Activated CD8-positive, alpha-beta memory T cell treated with anti-CD3 and anti-CD28 coated beads, Interleukin-2, amount 50 U/mL, for 1 hour (primary cell): ENCODE measurements around the gene ABHD16B.
"Not testable (repeated sequence)": the region's sequence is repeated elsewhere in the genome, so short reads cannot be mapped to it uniquely, and the experiment has no call there.

ENCODE experiments used
- DNase-seq: peaks from one replicate; pipeline ENCODE4 v3.0.0-alpha.2; 2020; ENCODE audit errors: extremely low read depth

ABHD16B gene

GRCh38 chr20:63834491-63834880, 26.8 kb upstream of the ABHD16B start:
- no peak for DNase-seq

GRCh38 chr20:63835021-63835858, 26.1 kb upstream of the ABHD16B start:
- DNase-seq: no peak

GRCh38 chr20:63836458-63837344, 24.6 kb upstream of the ABHD16B start:
- no peak for DNase-seq

GRCh38 chr20:63837479-63837878, 23.8 kb upstream of the ABHD16B start:
- no peak for DNase-seq

- DNase-seq: no peak
Observed at GRCh38 chr20:63839620-63840019, 21.7 kb upstream of the ABHD16B start.

GRCh38 chr20:63840405-63840828, 20.9 kb upstream of the ABHD16B start:
- DNase-seq: no peak

GRCh38 chr20:63842258-63842657, 19.0 kb upstream of the ABHD16B start:
- no peak for DNase-seq

GRCh38 chr20:63843222-63843621, 18.1 kb upstream of the ABHD16B start:
- DNase-seq: no peak

GRCh38 chr20:63843778-63844177, 17.5 kb upstream of the ABHD16B start:
- DNase-seq: no peak

- DNase-seq: no peak
Observed at GRCh38 chr20:63844511-63844991, 16.7 kb upstream of the ABHD16B start.

GRCh38 chr20:63846128-63846771, 15.0 kb upstream of the ABHD16B start:
- DNase-seq: no peak

GRCh38 chr20:63846888-63847236, 14.4 kb upstream of the ABHD16B start:
- DNase-seq: no peak

- DNase-seq: no peak
Observed at GRCh38 chr20:63847237-63848002, 13.9 kb upstream of the ABHD16B start.

GRCh38 chr20:63848003-63848911, 13.0 kb upstream of the ABHD16B start:
- no peak for DNase-seq

- DNase-seq: no peak
Observed at GRCh38 chr20:63850689-63851547, 10.4 kb upstream of the ABHD16B start.

GRCh38 chr20:63851548-63851943, 9.8 kb upstream of the ABHD16B start:
- DNase-seq: not testable (repeated sequence)

- DNase-seq: not testable (repeated sequence)
Observed at GRCh38 chr20:63853733-63854068, 7.6 kb upstream of the ABHD16B start.

GRCh38 chr20:63854069-63854765, 7.1 kb upstream of the ABHD16B start:
- DNase-seq: no peak
